Cardiac muscle cell (in vitro differentiated cells and primary cell): ENCODE measurements around the gene POLR3C. TPM values are rescaled to one million over a fixed set of nuclear protein-coding genes. Genes with fewer than 3 reads are reported as not detected.

Experiments used
- DNase-seq, 2 donors: peaks; one replicate each; pipeline versions ENCODE4 v3.0.0 to v3.0.0-alpha.2; 2010 to 2017; ENCODE audit warnings: low read depth in 1 of 2, low spot score in 1 of 2
- H3K27ac ChIP-seq: fragments of 200-600 bp; sonication (generic); 2 replicates; pipeline ENCODE4 v1.5.1; 2016
- H3K27me3 ChIP-seq: fragments of 200-600 bp; sonication (generic); 2 replicates; pipeline ENCODE4 v1.6.0; 2016; ENCODE audit warnings: control low read depth
- H3K36me3 ChIP-seq: fragments of 200-600 bp; sonication (generic); 2 replicates; pipeline ENCODE4 v1.5.1; 2016; ENCODE audit warnings: control low read depth
- H3K4me1 ChIP-seq: fragments of 200-600 bp; sonication (generic); 2 replicates; pipeline ENCODE4 v1.8.1; 2017; ENCODE audit warnings: low read depth, mild to moderate bottlenecking, mixed run types
- H3K4me3 ChIP-seq: fragments of 200-600 bp; sonication (generic); 2 replicates; pipeline ENCODE4 v1.5.1; 2016; ENCODE audit warnings: mild to moderate bottlenecking
- H3K9me3 ChIP-seq: fragments of 200-600 bp; sonication (generic); 2 replicates; pipeline ENCODE4 v1.5.1; 2017; ENCODE audit warnings: low read depth, mild to moderate bottlenecking, control low read depth
- CTCF ChIP-seq: IDR thresholded peaks from 2 replicates; pipeline ENCODE4 v1.5.1; 2012; ENCODE audit warnings: low read depth, mild to moderate bottlenecking, low read length
- polyA plus RNA-seq: library from polyadenylated mRNA; unstranded; fragments of >200 nt; fragmentation: Nextera tagmentation; extraction: Ambion mirVana; gene quantifications from 2 replicates; pipeline ENCODE4 v1.2.1, GENCODE V29; 2016
- total RNA-seq: library from RNA; depleted of rRNA; stranded (reverse); fragments of >200 nt; gene quantifications from 2 replicates; pipeline ENCODE4 v1.2.3, GENCODE V29; 2016

POLR3C gene
- total and polyA plus RNA-seq, 2 experiments from 2014 or later, result 31.4 to 33.2 TPM

GRCh38 chr1:145796753-145797152 is 27.2 kb upstream of the POLR3C start:
- H3K36me3 ChIP-seq, result no peaks in the 10 kb centered on the region
- no peaks in the 10 kb centered on the region for H3K27me3 ChIP-seq
- TF ChIP-seq CTCF, result no peak
- no peaks in the 10 kb centered on the region for H3K4me1 ChIP-seq
- no peak overlapping the region for H3K4me3 ChIP-seq
- no peak for DNase-seq
- H3K9me3 ChIP-seq, result no peaks in the 10 kb centered on the region
- no peak overlapping the region for H3K27ac ChIP-seq

GRCh38 chr1:145799806-145800205 is 24.2 kb upstream of the POLR3C start:
- Histone ChIP-seq H3K36me3 (no peaks in the 10 kb centered on the region), H3K4me3 (no peak overlapping the region), H3K27me3 (no peaks in the 10 kb centered on the region), H3K4me1 (peaks cover 4% of the 10 kb centered on the region), H3K27ac (no peak overlapping the region), H3K9me3 (no peaks in the 10 kb centered on the region)
- no peak for TF ChIP-seq CTCF
- DNase-seq, result no peak

- Histone ChIP-seq H3K4me3 (no peak overlapping the region), H3K9me3 (no peaks in the 10 kb centered on the region), H3K36me3 (no peaks in the 10 kb centered on the region), H3K27me3 (no peaks in the 10 kb centered on the region), H3K4me1 (peaks cover 4% of the 10 kb centered on the region), H3K27ac (peak overlapping the region; percentile 43)
- DNase-seq, result no peak
- TF ChIP-seq CTCF, result no peak
Observed at GRCh38 chr1:145804235-145805045, 19.6 kb upstream of the POLR3C start.

- Histone ChIP-seq H3K4me3 (no peak overlapping the region), H3K27me3 (no peaks in the 10 kb centered on the region), H3K36me3 (no peaks in the 10 kb centered on the region), H3K27ac (no peak overlapping the region), H3K9me3 (no peaks in the 10 kb centered on the region), H3K4me1 (peaks cover 4% of the 10 kb centered on the region)
- DNase-seq, result no peak
- TF ChIP-seq CTCF, result no peak
Observed at GRCh38 chr1:145805057-145805456, 18.9 kb upstream of the POLR3C start.

- H3K4me1 ChIP-seq, result peaks cover 4% of the 10 kb centered on the region
- H3K4me3 ChIP-seq, result no peak overlapping the region
- no peaks in the 10 kb centered on the region for H3K36me3 ChIP-seq
- DNase-seq, result no peak
- TF ChIP-seq CTCF, result no peak
- H3K9me3 ChIP-seq, result no peaks in the 10 kb centered on the region
- no peaks in the 10 kb centered on the region for H3K27me3 ChIP-seq
- H3K27ac ChIP-seq, result no peak overlapping the region
Observed at GRCh38 chr1:145806408-145806807, 17.6 kb upstream of the POLR3C start.
